Activated CD8-positive, alpha-beta memory T cell treated with anti-CD3 and anti-CD28 coated beads for 24 hours (primary cell): ENCODE data around the gene ACSS1.

Experiments
- DNase-seq: peaks from one replicate; pipeline ENCODE4 v3.0.0-alpha.2; 2020

ACSS1 gene

GRCh38 chr20:24992487-24993205, 65.3 kb downstream of the ACSS1 start, which contains the start of gene APMAP:
TSS of gene APMAP (minus strand) at chr20:24992751. CDS start at chr20:24992688, 63 bp downstream.
- DNase-seq = peak; percentile 99

DNA sequence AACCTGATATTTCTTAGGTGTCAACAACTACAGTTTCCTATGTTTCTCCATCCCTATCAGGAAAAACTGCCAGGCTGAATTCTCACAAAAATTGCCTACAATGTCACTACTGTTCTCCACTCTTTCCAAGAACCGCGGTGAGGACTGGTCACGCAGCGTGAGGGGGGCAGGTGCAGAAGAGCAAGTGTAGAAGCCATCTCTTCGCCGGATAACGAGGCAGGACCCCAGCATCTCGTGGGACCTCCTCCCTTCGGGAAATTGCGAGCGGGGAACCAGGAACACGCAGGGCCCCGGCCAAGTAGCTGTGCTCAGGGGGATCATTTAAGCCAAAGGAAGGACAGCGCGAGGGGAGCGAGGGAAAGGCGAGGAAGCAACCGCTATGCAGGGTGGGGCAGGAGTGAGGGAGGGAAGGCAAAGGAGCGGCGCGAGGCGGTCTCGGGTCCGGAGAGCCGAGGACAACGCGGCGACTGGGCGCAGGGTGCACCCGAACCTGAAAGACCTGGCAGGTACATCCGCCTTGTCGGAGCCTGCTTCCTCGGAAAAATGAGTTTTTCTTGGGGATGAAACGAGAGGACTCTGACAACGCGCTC, 65.9 kb downstream of the ACSS1 start:
- DNase-seq = no peak

DNA sequence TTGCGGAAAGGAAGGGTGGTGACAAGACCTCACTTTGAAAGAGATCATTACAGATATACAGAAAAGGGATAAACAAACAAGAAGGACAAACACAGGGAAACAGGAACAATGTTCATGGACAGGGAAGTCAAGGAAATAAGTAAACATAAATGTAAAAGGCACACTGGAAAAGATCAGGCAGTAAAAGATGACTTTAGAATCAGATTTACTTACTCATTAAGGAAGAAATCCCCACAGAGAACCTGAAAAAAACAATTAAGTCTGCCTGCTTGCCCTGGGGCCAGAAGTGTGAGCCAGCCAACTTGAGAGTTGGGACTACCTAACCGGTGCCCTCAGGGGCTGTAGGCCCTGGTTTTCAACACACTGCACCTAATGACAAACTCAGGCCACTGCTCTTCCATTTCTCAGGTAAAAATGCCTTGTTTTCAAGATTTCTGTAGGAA, 67.1 kb downstream of the ACSS1 start:
- peak; percentile 40 for DNase-seq

- no peak for DNase-seq
Observed at GRCh38 chr20:24989162-24989561, 68.8 kb downstream of the ACSS1 start.

DNA sequence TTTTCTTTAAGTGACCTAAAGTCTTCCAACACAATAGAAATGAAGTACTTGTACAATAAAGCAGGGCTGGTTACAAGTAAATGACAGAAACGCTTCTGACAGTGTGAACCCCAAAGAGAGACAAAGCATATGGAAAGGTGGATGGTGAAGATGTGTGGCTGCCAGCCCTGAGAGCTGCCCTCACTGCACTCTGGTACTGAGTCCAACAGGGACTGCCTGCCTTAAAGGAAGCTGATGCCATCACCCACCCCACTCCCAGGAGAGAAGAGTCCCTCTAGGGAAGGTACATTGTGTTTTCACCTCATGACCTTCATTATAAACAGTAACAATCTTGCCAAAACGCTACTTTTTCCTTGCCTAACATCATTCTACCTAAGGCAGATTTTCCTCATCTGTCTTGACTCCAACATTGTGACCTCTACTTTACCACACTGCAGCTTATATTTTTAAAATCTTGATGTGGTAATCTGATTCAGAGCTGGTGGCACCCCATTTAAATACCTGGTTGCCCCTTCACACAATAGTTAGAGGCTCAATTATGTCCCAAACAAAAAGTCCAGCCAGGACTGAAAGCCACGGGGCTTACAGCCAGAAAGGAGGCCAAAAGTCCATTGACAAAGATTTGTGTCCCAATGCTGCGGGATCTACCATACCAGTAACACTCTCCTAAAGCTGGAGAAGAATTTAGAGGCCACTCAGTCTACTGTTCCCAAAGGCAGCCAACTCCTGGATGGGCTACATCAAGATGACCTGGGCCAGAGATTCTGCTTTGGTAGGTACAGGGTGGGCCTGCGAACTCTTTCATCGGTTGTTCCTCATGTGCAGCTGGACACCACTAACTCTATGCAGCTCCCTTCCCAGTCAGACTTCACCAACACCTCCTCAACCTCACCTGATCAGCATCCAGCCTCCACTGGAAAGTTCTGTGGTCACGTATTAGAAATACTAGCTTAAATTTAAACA, 69.8 kb downstream of the ACSS1 start:
- DNase-seq = peak; percentile 49

DNA sequence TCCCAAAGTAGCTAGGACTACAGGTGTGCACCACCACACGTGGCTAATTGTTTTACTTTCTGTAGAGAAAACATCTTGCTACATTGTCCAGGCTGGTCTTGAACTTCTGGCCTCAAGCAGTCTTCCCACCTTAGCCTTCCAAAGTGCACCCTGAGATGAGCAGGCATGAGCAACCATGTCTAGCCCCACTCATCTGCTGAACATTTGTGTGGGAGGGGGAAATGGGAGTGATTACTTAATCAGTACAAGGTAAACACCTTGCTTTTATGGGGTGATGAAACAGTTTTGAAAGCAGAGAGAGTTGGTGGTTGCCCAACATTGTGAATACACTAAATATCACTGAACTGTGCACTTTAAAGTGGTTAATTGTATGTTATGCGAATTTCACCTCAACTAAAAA, 70.7 kb downstream of the ACSS1 start:
- DNase-seq = peak; percentile 57

- peak; percentile 40 for DNase-seq
Observed at GRCh38 chr20:24986436-24987015, 71.4 kb downstream of the ACSS1 start.

DNA sequence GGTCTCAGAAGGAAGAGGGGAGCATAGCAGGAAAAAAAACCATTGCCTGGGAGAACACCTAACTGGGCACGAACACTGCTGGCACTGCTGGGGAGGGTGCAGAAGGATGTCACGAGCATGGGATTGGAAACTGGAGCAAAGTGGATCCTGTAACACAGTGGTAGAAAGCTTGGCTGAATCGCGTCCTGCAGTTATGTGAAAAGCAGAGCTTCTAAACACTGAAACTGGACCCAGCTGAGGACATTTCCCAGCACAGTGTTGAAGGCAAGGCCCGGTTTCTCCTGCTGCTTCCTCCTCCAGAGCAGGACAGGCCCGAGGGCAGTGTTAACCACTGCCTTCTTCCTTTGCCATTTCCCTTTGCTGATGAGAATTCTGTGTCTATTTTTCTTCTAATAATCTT, 72.1 kb downstream of the ACSS1 start:
- peak; percentile 49 for DNase-seq

DNA sequence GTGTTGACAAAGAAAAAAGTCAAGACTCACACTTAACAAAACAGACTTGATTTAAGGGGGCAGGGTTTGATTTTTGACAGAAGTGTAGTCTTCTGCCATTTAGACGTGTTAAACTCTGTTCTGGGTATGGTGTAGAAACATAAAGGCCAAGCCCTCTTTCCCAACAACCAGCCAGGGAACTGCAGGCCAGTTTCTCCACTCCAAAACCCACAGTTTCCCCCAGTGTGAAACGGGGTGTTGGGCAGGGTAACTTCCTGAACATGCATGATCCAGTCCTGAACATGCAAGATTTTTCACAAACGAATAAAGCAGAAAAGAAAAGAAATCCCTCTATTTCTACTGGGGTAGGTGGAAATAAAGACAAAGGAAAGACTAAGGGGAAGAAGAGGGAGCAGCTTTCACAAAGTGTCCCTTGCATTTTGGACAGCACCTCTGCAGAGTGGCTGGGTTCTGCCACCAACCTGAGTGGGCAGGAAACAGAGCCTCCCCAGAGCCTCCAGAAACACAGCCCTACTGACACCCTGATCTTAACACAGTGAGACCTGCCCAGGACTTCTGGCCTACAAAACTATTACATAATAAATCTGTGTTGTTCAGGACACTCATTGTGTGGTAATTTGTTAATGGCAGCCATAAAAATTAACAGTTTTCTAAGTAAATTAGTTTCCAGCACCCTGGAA, 72.8 kb downstream of the ACSS1 start:
- peak; percentile 15 for DNase-seq

GRCh38 chr20:24983896-24984295, 74.0 kb downstream of the ACSS1 start:
- no peak for DNase-seq

- peak; percentile 59 for DNase-seq
Observed at GRCh38 chr20:24981790-24982189, 76.1 kb downstream of the ACSS1 start.

- DNase-seq = peak; percentile 45
Observed at GRCh38 chr20:24981282-24981681, 76.7 kb downstream of the ACSS1 start.

GRCh38 chr20:24980291-24981053, 77.5 kb downstream of the ACSS1 start:
- DNase-seq = peak; percentile 30

- peak; percentile 40 for DNase-seq
Observed at GRCh38 chr20:24979036-24979960, 78.6 kb downstream of the ACSS1 start.

DNA sequence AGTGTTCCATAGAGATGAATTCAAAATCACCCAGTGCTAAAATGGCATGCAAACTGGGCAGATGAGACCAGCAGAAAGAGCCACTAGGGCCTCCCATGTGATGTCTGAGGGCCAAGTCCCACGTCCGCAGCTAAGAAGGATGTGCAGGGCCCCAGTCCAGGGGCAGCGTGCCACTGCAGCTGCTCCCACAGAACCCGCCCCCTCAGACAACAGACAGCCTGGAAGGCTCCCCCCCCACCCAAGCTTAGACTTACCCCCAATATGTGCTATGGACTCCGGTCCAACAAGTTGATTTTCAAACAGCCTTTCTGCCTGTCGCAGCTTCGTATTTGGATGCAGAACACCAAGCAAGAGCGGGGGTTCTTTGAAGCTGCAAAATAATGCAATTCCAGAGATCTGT, 79.4 kb downstream of the ACSS1 start:
- DNase-seq = no peak

DNA sequence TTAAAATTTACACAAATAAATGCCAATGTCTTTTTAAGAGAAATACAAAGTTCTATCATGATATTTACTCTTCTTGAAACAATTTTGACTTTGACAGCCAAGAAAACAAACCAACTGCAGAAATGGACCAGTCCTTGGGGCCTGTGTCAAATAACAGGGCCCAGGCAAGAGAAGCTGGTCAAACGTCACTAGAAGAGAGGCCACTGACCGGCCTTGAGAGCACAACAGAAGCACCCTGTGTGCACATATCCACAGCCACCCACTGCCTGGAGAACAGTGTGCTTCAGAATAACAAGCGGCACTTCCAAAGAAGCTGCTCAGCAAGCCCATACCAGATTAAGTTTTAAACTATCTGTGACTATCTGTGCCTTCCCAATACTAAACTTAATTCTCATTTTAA, 80.1 kb downstream of the ACSS1 start:
- DNase-seq = peak; percentile 30

- DNase-seq = no peak
Observed at GRCh38 chr20:24977336-24977735, 80.6 kb downstream of the ACSS1 start.

GRCh38 chr20:24972341-24972740, 85.6 kb downstream of the ACSS1 start:
- peak; percentile 44 for DNase-seq

- no peak for DNase-seq
Observed at GRCh38 chr20:24971376-24972101, 86.4 kb downstream of the ACSS1 start.

- DNase-seq = peak; percentile 41
Observed at GRCh38 chr20:24970754-24971153, 87.2 kb downstream of the ACSS1 start.
